NK-92 treated with Interleukin-12 subunit alpha and Interleukin-12 subunit beta, amount 100 ng/mL, for 24 hours (cell line): Measurements from ENCODE around the gene BARHL2.

Experiments used
- DNase-seq: peaks from one replicate; lab custom pipeline; 2025; lab: John Stamatoyannopoulos, UW

Gene BARHL2

GRCh38 chr1:90724926-90725656, 8.0 kb upstream of the BARHL2 start:
- DNase-seq: no peak

DNA sequence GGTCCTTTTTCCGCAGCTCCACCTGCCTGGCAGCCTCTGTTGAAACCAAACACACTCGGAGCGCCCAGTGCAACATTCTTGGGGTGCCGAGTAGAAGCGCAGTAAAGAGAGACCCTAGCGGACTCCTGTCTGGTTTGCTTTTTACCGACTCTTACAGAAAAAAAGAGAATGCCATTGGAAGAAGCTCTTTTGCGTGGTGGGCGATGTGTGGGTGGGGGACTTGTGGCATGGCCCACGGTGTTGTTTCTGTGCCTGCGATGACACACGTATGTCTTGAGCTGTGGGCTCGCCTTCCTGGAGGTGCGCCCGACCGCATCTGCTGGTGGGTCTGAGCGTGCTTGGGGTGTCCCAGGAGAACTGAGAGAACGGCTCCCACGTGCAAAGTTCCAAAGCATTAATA, 7.3 kb upstream of the BARHL2 start:
- no peak for DNase-seq

DNA sequence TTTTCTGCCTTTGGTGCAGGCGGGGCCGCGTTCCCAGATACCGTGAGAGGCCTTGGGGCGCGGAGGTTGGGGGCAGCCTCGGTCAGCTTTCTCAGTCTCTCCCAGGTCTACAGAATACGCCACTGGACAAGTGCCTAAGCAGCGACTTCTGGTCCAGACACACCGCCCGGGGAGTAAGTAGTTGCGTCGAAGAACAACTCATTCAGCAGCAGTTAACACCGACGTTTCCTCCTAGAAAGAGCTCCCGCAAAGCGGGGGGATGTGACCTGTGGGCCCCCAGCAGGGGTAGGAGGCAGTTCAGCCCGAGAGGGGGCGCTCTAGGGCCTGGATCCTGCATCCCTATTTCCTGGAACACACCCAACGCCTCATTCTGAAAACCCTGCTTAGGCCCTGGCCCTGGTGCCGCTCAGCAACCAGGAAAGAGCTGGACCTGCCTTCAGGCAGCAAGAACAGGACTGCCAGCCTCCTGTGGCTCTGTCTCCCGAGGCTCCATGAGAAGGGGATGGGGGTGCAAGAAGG, 6.5 kb upstream of the BARHL2 start:
- no peak for DNase-seq

DNA sequence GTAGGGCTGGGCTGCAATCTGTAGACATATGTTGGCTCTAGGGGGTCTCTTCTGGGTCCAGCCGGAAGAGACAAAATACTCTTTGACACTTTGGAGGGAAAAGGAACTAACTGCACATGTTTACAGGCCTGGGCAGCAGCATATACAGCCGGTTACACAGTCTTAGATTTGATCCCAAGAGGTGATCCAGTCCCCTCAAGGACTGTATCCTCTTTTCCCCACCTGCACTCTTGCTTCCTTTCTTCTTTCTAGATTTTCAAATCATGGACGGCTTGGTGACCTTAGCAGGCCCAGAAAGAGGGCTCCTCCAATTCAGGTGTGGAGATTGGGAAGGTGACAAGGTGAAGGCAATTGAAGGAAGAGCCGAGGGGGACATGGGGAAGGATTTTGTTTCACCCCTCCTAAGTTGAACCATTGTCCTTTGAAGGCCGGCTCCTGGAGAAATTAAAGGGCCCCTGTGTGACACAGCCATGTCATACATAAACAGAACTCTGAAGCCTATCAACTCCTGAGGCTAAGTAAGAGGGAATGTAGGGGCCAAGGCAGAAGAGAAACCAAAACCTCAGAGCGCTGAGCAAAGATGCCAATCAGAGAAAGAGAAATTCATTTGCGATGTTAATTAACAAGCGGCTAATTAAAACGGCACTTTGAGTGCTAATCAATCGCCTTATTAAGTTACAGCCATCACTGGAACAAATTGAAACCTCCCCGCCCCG, 5.9 kb upstream of the BARHL2 start:
- DNase-seq: no peak

DNA sequence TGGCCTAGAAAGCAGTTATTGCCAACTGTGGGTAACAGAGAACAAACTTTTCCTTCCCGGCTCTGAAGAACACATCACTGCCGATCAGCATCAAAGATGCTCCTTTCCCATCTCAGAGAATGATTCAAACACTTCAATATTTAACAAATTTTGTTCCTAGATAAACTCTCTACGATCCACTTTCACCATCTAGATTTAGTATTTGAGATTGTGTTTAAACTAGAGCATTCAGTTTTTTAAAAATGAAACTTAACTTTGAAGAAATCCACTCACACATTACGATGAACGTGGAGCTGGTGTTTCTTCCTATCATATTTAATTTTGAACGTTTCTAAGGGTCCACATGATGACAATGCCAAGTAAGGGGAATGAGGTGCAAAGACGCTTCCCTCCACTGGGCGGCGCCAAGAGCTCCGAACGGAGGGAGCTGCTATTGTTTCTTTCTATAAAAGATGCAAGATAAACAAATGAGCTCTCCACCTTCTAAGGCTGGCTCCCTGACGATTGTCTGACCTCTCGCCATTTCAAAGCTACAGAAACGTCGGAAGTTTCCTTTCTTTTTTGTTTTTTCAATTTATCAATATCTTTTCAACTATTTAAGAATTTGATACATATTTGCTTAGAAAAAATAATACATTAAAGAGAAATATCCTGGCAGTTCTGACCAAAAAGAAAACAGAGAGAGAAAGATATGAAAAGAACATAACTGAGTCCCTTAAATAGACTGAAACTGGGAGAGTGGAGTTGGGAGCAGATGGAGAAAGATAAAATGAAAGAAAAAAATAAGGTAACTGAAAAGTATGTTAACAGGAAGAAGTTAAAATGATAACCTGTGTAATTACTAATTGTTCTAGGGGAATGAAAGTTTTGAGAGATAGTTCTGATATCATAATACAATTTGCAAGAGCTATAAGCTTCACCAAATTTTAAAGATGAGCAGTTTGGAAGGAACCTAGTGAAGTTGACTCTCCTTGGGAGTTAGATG, 4.4 kb upstream of the BARHL2 start:
- peak; percentile 29 for DNase-seq

DNA sequence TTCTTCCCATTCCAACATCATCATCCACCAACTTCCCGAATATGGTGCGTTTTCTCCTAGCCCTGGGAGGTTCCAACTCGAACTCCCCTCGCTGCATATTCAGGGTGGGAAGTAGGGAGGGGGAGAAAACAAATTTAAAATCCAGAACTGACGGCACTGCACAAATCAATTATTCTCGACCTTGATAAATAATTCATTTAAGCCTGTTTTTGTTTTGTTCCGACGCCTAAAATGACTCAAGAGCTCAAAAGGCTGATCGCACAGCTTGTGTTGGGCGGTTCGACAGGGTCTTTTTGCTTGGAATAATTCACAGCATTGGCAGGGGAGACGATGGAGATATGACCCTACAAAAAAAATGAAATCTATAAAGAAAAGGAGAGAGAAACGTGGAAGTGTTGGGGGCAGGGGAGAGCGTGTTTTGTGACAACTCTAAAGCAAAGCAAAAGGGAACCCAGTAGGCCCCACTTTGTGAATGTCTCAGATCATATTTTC, 3.1 kb upstream of the BARHL2 start:
- no peak for DNase-seq

DNA sequence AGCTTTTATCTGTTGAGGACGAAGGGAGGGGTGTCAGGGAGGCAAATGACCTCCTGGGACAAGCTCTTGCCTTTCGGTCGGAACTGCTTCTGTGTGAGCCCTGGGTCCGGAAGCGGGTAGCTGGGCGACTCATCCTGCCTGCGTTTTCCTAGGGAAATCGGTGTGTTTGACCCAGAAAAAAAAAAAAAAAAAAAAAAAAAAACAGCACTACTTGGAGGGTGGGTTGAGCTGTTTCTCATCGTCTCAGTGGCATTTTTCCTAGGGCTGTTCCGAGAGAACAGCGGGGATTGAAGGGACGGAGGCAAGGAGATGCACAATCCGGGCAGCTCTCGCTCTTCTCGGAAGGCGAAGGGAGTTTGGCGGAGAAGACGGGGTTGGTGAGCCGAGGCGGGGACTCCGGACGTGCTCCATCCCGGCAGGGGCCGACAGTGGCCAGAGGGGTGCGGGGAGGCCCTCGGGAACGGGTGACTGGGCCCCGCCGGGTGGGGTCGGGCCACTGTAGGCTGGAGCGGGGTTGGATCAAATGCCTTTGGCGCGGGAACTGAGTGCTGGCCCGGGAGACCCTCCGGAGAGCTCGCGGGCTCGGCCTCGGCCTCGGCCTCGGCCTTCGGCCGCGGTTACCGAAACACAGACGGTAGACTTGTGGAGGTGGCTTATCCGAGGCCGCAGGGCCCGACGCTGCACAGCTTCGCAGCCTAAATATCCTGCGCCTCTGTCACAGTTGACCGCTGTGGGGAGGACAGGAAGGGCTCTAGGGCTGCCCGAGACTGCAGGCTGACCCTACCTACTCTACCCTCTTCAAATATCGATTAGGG, 2.4 kb upstream of the BARHL2 start:
- no peak for DNase-seq

GRCh38 chr1:90718411-90719329, 1.6 kb upstream of the BARHL2 start:
- no peak for DNase-seq

DNA sequence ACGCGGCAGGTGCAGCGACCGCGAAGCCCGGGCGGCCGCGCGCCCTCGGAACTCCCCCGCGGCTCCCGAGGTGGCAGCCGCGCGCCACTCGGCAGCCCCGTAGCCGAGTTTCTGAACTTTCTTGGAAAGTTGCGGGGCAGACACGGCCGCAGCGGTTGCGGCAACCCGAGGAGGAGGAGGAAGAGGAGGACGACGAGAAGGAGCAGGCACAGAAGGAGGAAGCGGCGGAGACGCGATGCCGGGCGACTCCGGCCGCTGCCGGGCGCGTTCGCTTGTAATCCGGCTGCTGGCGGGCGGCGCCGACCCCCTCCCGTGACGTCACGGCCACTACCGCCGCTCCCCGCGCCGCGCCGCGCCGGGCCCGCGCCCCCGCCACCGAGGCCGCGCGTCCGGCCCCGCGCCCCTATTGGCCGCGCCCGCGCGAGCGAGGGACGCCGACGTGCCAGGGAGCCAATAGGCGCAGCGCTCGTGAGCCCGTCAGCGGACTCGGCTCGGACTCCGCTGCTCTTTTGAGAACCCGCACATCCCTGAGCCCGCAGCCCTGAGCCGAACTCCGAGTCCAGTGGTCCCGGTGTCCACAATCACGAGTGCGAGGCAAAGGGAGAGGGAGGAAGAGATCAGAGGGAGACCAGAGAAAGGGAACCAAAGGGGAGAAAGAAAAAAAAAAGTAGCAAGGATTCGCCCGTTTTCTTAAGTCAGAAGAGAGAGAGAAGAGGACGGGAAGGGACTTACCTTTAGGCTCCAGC, 736 bp upstream of the BARHL2 start:
- no peak for DNase-seq

DNA sequence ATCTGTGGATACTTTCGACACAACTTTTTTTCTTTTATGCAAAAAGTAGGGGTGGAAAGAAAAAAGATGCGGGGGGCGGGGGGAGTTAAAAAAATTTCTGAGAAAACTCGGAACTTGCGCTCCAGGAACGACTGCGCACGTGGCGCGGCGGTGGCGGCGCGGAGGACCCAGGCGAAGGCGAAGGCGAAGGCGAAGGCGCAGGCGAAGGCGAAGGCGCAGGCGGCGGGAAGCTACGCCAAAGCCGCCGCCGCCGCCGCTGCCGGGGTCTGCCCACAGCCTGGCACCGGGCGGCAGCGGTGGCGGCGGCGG, 208 bp upstream of the BARHL2 start:
- no peak for DNase-seq

- no peak for DNase-seq
These were observed 905 bp downstream of the BARHL2 start for GRCh38 chr1:90716243-90716551.

DNA sequence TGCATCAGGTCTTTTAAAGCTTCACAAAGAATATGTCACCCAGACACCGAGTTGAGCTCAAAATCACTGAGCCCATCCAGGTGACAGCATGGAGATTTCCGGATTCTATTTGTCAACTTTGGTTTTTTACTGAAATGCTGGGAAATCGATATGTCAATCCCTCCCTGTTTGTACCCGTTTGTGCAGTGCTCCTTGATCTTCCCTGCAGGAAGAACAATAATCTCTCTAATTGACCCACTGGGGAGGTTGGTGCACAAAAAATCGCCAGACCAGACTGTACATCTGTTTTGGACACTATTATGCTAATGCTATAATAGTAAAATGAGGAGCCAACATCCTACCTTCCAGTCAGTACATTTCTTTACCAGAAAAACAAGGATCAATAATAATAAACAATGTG, 1.8 kb downstream of the BARHL2 start:
- DNase-seq: no peak

- no peak for DNase-seq
These were observed 2.6 kb downstream of the BARHL2 start for GRCh38 chr1:90714521-90714951.

DNA sequence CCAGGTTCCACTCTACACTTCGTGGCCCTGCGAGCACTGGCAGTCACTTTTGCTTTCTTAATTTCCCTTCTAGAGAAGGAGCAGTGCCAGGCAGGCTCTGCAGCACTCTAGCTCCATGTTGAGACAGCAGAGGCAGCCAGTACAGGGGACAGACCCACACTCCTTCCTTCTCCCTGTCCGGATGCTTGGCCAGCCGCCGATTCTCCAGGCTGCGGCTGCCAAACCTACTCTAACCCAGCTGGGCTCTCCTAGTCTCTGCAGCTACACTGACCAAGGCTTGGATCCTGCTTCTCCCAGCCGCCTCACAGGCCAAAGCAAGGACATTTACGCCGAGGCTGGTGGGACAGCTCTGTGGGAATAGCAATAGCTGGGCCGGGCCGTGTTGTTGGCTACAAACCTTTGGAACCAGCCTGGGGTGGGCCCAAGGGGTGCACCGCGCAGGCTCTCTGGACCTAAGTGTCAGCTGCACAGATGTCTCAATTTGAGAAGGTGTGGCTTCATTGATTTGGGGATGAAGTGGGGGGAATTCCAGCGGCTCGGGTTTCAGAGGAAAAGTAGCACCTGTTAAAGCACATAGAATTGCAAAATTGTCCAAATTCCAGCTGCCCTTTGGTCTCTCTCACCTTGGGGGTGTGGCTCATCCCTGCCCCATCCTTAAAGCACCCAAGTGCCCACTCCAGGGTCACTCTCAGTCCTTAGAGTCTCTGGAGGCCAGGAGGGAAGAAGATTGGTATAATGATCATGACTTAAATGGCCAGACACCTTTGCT, 3.2 kb downstream of the BARHL2 start:
- no peak for DNase-seq

DNA sequence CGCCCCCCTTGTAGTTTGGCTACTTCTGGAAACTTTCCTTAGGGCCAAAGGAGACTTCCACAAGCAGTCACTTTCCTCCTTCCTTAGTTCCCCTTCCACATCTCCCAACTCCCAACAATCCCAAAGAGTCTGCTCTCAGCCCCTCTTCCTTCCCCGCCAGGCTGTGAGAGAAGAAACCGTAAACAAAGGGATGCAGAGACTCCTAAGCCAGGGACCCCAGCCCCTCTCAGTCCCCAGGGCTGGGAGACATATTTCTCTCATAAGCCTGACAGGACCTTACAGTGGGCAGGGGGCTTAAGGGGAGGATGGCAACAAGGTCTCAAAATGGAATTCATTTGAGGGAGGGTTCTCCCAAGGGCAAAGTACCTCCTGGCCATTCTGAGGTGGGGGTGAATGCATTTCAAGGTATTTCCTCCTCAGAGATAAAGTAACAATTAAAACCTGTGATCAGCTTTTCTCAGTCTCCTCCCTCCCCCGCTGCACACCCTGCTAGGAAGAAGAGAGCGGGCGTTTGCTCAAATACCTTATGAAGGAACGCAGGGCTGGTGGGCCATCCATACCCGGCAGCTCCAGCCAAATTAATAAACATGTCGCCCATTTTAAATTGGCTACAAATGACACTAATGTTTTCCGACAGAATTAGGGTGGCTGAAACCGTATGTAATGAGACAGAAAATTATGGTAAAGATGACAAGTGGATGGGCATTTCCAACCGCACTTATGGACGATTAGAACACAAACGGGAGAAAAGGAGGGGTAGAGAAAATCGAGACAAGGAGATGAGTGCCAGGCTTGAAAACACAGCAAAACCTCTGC, 4.0 kb downstream of the BARHL2 start:
- no peak for DNase-seq

DNA sequence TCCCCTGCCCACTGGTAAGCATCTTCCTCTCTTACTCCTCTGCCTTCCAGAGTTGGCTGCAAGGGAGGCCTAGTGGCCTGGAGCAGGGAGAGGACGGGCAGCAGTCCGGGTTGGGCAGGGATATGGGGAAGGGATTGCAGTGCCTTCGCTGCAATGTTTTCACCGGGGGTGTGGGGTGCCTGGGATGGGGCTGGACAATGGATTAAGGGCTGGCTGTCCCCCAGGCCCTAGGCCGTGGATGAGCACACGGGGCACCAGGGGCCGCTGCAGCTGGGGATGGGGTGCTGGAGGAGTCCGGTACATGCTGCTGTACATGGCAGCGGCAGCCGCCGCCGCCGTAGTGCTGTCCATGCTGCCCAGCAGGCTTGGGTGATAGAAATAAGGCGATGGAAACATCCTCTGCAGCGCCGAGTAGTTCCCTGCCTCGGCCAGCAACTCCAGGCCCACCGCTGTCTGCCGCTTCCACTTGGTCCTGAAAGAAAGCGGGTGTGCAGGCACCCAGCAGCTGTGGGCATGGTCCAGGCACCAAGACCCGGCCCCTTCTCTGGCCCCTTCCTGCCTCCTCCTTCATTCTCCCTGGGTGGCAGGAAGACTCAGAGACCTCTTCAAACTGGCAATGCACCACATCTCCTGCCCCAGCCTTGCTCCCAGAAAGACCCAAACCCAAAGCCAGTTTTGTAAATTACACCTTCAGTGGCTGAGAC, 4.8 kb downstream of the BARHL2 start:
- DNase-seq: no peak

DNA sequence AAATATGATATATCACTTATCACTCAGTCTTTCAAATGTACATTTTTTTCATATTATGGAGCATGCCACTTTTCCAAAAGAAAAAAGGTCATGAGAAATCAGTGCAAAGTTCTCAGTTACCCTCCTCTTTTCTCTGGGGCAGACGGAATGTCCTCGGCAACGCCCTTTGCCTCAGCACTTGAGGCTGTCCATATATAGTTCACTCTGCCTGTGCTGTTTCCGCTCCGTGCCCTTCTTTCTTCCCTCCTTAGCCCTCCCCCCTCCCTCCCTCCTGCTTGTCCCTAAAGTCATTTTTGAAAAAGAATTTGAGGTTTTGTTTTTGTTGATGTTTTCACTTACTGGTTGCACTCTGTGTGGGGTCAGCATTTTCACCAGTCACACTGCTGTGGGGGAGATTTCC, 5.4 kb downstream of the BARHL2 start:
- DNase-seq: no peak
